ENCODE data around the gene GNAQ. TPM values are rescaled to one million over a fixed set of nuclear protein-coding genes. Genes with fewer than 3 reads are reported as not detected.

GNAQ gene
- total RNA-seq, 2 donors from 2014 or later, result 57.1 to 68.1 TPM

DNA sequence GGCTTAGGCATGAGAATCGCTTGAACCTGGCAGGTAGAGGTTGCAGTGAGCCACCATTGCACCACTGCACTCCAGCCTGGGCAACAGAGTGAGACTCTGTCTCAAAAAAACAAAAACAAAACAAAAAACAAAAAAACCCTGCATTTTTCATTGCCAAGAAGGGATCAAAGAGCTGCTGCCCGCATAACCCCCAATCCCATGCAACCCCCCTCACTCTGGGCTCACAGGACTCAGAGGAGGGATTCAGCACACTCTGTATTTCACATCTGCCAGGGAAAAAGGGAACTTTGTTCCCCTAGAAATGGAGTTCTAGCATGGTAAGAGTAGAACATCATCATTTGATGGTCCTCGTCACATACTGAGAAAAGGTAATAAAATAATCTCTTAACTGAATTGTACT, 229.5 kb downstream of the GNAQ start:
- DNase-seq, result no peak
- no peaks in the 10 kb centered on the region for H3K27me3 Mint-ChIP-seq
- ATAC-seq, result no peak
- peaks cover 8% of the 10 kb centered on the region for H3K36me3 Mint-ChIP-seq (ENCODE audit: low read depth)
- H3K4me3 Mint-ChIP-seq, result no peak overlapping the region
- no peaks in the 10 kb centered on the region for H3K9me3 ChIP-seq (ENCODE audit: control insufficient read depth, low read length, poor library complexity, severe bottlenecking)
- peaks cover 15% of the 10 kb centered on the region for H3K4me1 Mint-ChIP-seq
- H3K27ac Mint-ChIP-seq, result no peak overlapping the region

DNA sequence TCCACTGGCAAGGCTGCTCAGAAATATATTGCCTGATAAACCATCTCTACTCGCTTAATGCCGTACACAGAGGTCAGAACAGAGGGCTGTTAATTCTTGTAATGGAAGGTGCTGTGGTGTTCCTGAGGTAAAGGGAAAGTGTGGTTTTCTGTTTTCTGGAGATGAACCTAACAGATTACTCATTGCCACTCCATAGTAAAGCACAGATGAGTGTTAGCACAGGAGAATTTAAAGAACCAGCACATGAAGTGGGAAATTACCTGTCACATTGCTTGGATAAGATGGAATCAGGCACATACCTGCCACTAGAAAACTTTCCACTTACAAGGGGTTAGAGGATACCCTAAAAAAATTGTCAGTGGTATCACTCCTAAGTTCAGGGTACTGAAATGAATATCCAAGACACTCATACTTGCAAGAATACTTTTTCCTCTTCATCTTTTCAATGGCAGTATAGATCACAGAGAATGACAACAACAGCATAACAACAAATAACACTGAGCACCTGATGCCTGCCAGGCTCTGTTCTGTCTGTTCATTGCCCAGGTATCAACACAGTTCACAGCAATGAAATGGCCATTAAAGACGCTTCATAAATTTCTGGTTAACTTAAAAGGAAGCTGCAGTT, 230.6 kb downstream of the GNAQ start:
- no peak for ATAC-seq

DNA sequence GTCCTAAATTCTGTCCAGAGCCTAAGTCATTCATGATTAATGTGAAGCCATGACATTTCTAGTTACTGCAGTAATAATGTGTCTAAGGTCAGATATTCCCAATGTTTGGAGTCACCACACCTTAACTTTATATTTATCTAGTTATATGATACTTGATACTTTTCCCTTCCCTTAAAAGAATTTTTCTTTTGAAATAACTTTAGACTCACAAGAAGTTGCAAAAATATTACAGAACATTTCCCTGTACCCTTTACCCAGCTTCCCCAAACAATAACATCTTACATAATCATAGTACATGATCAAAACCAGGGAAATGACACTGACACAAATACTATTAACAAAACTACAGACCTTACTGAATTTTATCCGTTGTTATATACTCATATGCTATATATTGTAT, 233.5 kb downstream of the GNAQ start:
- Mint-ChIP-seq H3K4me3 (no peak overlapping the region), H3K27me3 (no peaks in the 10 kb centered on the region), H3K27ac (peak overlapping the region; percentile 41), H3K4me1 (peaks cover 5% of the 10 kb centered on the region), H3K36me3 (ENCODE audit: low read depth) (peaks cover 9% of the 10 kb centered on the region)
- ATAC-seq (no peak), DNase-seq (no peak)
- no peaks in the 10 kb centered on the region for H3K9me3 ChIP-seq (ENCODE audit: control insufficient read depth, low read length, poor library complexity, severe bottlenecking)

More for the DNA sequence above, 230.6 kb downstream of the GNAQ start:
- H3K4me3 Mint-ChIP-seq, result no peak overlapping the region
- peaks cover 8% of the 10 kb centered on the region for H3K4me1 Mint-ChIP-seq
- H3K27ac Mint-ChIP-seq, result no peak overlapping the region
- peaks cover 4% of the 10 kb centered on the region for H3K36me3 Mint-ChIP-seq (ENCODE audit: low read depth)
- H3K27me3 Mint-ChIP-seq, result no peaks in the 10 kb centered on the region
- no peak for DNase-seq
- no peaks in the 10 kb centered on the region for H3K9me3 ChIP-seq (ENCODE audit: control insufficient read depth, low read length, poor library complexity, severe bottlenecking)

DNA sequence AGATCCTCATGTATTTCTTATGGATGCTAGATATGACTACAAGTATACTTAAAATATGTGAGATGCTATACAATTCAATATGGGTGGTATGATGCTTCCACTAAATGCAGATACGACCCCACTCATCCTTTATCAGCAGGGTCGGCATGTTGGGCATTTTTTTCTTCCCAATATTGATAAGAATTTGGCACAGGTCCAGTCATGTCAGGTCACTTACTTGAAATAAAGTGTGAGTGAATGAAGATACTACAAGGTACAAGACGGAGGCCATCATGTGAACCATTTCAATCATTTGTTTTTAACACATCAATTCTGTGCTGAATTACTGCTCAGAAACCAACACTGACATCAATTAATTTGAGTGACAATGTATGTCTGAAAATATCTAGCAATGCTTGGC, 236.6 kb downstream of the GNAQ start:
- Mint-ChIP-seq H3K36me3 (ENCODE audit: low read depth) (peaks cover 5% of the 10 kb centered on the region), H3K27me3 (no peaks in the 10 kb centered on the region), H3K4me1 (peaks cover 5% of the 10 kb centered on the region), H3K27ac (no peak overlapping the region), H3K4me3 (no peak overlapping the region)
- no peak for ATAC-seq
- no peak for DNase-seq
- no peaks in the 10 kb centered on the region for H3K9me3 ChIP-seq (ENCODE audit: control insufficient read depth, low read length, poor library complexity, severe bottlenecking)

DNA sequence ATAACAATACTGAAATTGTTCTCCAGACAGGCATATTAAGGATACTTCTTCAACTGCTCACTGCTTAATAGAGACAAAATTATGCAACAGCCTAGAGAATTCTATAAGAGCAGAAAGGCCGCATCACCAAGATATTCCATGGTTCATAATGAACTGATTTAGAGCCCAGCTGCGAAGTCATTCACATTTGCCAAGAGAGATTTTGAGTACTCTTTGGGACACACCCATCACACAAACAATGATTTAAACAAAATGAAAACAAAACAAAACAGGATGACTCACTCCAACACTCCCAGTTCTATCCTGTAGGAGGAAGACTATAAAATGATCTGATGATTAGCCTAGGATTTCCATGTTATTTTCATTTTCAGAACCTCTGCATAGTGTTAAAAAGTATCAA, 237.8 kb downstream of the GNAQ start:
- Mint-ChIP-seq H3K27ac (peak overlapping the region; percentile 37), H3K27me3 (no peaks in the 10 kb centered on the region), H3K4me1 (peaks cover 5% of the 10 kb centered on the region), H3K4me3 (no peak overlapping the region), H3K36me3 (ENCODE audit: low read depth) (peaks cover 8% of the 10 kb centered on the region)
- ATAC-seq (no peak), DNase-seq (no peak)
- no peaks in the 10 kb centered on the region for H3K9me3 ChIP-seq (ENCODE audit: control insufficient read depth, low read length, poor library complexity, severe bottlenecking)

DNA sequence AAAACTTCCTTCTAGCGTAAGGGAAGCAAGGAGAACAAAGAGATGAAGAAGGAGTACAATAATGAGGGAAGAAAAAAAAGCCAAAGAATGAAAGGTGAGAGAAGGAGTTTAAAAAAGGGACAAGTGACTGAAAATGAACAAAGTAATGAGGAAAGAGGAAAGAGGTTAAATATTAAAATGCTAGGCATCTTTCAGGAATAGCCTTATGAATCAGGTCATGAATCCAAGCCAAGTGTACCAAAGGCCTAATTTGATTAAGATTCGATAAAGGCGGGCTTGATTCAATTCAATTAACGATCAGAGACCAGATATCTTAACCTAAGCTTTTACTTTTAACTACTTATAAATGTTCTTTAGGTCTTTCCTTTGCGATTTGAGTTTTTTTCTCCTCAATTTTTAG, 241.7 kb downstream of the GNAQ start:
- peaks cover 13% of the 10 kb centered on the region for H3K4me1 Mint-ChIP-seq
- H3K27ac Mint-ChIP-seq, result peak overlapping the region; percentile 82
- no peak overlapping the region for H3K4me3 Mint-ChIP-seq
- H3K27me3 Mint-ChIP-seq, result no peaks in the 10 kb centered on the region
- DNase-seq, result no peak
- H3K9me3 ChIP-seq (ENCODE audit: control insufficient read depth, low read length, poor library complexity, severe bottlenecking), result no peaks in the 10 kb centered on the region
- H3K36me3 Mint-ChIP-seq (ENCODE audit: low read depth), result peaks cover 14% of the 10 kb centered on the region
- no peak for ATAC-seq

DNA sequence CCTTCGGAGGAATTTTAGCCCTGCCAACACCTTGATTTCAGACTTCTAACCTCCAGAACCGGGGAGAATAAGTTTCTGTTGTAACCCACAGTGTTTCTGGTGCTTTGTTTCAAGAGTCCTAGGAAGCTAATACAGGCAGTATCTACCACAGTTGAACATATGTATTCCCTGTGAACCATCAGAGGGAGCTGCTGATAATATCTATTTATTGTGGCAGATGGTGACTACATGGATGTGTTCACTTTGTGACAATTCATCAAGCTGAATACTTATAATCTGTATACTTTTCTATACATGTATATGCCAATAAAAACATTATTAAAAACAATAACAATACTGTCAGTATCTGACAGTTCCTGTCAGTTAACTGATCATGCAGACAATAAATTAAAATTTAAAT, 246.3 kb downstream of the GNAQ start:
- Mint-ChIP-seq H3K4me1 (peaks cover 18% of the 10 kb centered on the region), H3K27ac (no peak overlapping the region), H3K27me3 (no peaks in the 10 kb centered on the region), H3K36me3 (ENCODE audit: low read depth) (peaks cover 9% of the 10 kb centered on the region), H3K4me3 (no peak overlapping the region)
- no peak for DNase-seq
- peaks cover 3% of the 10 kb centered on the region for H3K9me3 ChIP-seq (ENCODE audit: control insufficient read depth, low read length, poor library complexity, severe bottlenecking)
- no peak for ATAC-seq

DNA sequence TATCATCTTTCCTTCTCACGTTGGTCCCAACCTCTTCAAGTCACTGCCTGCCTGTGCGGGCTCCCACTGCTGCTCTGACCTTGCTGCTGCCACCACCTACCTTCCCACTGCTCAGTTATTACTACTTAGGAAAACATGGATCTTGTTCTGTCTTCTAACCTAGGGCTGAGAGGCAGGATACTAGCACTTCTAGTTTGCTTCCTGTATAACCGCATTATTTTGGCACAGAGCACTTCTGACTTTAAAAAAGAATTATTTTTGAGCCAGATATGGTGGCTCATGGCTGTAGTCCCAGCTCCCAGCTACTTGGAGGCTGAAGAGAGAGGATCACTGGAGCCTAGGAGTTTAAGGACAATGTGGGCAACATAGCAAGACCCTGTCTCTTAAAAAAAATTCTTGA, 248.1 kb downstream of the GNAQ start:
- Mint-ChIP-seq H3K27me3 (no peaks in the 10 kb centered on the region), H3K27ac (no peak overlapping the region), H3K4me1 (peaks cover 33% of the 10 kb centered on the region), H3K4me3 (no peak overlapping the region), H3K36me3 (ENCODE audit: low read depth) (peaks cover 6% of the 10 kb centered on the region)
- no peak for ATAC-seq
- no peak for DNase-seq
- H3K9me3 ChIP-seq (ENCODE audit: control insufficient read depth, low read length, poor library complexity, severe bottlenecking), result peaks cover 3% of the 10 kb centered on the region

DNA sequence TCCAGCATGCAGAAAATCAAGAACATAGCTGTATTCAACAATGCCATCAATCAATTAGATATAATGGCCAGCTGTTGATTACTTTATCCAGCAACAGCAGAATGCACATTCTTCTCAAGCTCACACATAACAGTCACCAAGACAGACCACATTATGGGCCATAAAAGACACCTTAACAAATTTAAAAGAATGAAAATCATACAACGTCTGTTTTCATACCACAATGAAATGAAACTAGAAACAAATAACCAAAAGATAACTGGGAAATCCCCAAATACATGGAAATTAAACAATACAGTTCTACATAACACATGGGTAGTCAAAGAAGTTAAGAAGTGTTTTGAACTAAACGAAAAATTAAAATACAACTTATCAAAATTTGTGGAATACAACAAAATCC, 252.6 kb downstream of the GNAQ start:
- H3K9me3 ChIP-seq (ENCODE audit: control insufficient read depth, low read length, poor library complexity, severe bottlenecking), result peaks cover 3% of the 10 kb centered on the region
- H3K27me3 Mint-ChIP-seq, result no peaks in the 10 kb centered on the region
- H3K4me3 Mint-ChIP-seq, result peak overlapping the region; percentile 85
- ATAC-seq, result peak; percentile 83
- peak overlapping the region; percentile 99 for H3K27ac Mint-ChIP-seq
- DNase-seq, result no peak
- H3K4me1 Mint-ChIP-seq, result peaks cover 27% of the 10 kb centered on the region
- H3K36me3 Mint-ChIP-seq (ENCODE audit: low read depth), result no peaks in the 10 kb centered on the region

DNA sequence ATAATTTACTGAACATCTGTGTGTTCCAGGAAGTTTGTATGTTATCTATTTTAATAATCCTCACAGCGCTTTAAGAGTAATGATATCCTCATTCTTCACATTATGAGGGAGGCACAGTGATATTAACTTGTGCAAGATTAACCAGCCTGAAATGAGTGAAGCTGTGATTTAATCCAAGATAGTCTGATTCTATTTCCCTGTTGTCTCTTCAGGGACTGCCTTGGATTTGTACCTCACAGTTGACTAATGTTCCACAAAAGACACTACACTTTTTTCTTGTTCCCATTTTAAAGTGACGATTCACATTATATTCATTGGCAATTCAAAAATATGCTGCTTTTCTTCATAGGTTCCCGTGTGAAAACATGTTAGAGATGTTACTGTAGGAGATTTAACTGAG, 258.2 kb downstream of the GNAQ start:
- Mint-ChIP-seq H3K4me3 (no peak overlapping the region), H3K4me1 (peaks cover 7% of the 10 kb centered on the region), H3K36me3 (ENCODE audit: low read depth) (peaks cover 2% of the 10 kb centered on the region), H3K27me3 (no peaks in the 10 kb centered on the region), H3K27ac (no peak overlapping the region)
- ATAC-seq (no peak), DNase-seq (no peak)
- no peaks in the 10 kb centered on the region for H3K9me3 ChIP-seq (ENCODE audit: control insufficient read depth, low read length, poor library complexity, severe bottlenecking)

DNA sequence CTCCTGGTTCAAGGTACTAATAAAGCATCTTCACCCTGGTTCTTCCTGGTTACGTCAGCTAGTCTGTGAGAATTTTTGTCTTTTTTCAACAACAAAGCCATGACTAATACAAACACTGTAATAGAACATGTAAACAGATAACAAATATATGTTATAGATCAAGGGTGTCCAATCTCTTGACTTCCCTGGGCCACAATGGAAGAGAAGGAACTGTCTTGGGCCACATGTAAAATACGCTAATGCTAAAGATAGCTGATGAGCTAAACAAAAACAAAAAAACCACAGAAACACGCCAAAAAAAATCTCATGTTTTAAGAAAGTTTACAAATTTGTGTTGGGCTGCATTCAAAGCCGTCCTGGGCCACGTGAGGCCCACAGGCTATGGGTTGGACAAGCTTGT, 259.0 kb downstream of the GNAQ start:
- DNase-seq (no peak), ATAC-seq (no peak)
- H3K27ac Mint-ChIP-seq, result peak overlapping the region; percentile 39
- H3K36me3 Mint-ChIP-seq (ENCODE audit: low read depth), result peaks cover 2% of the 10 kb centered on the region
- no peaks in the 10 kb centered on the region for H3K27me3 Mint-ChIP-seq
- no peaks in the 10 kb centered on the region for H3K9me3 ChIP-seq (ENCODE audit: control insufficient read depth, low read length, poor library complexity, severe bottlenecking)
- H3K4me3 Mint-ChIP-seq, result no peak overlapping the region
- H3K4me1 Mint-ChIP-seq, result peaks cover 4% of the 10 kb centered on the region

DNA sequence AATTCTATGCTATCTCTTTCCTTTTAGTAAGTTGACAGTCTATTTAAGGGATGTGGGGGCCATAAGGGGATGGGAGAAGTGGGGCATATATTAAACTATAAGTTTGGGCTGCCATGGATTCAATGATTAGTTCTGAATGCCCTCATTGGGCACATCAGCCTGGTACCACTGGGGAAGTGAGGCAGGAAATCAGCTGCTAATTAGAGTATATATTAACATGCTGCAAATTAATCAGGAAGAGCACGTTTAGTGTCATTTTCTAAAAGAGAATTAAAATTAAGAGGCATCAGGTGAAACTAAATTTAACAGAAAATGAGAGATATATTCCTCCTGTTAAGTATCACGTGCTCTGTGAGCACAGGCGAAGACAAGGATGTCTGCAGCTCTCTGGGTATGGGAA, 260.4 kb downstream of the GNAQ start:
- H3K27ac Mint-ChIP-seq, result no peak overlapping the region
- H3K27me3 Mint-ChIP-seq, result no peaks in the 10 kb centered on the region
- DNase-seq, result no peak
- peaks cover 4% of the 10 kb centered on the region for H3K4me1 Mint-ChIP-seq
- no peak for ATAC-seq
- H3K4me3 Mint-ChIP-seq, result no peak overlapping the region
- H3K9me3 ChIP-seq (ENCODE audit: control insufficient read depth, low read length, poor library complexity, severe bottlenecking), result no peaks in the 10 kb centered on the region
- peaks cover 2% of the 10 kb centered on the region for H3K36me3 Mint-ChIP-seq (ENCODE audit: low read depth)

DNA sequence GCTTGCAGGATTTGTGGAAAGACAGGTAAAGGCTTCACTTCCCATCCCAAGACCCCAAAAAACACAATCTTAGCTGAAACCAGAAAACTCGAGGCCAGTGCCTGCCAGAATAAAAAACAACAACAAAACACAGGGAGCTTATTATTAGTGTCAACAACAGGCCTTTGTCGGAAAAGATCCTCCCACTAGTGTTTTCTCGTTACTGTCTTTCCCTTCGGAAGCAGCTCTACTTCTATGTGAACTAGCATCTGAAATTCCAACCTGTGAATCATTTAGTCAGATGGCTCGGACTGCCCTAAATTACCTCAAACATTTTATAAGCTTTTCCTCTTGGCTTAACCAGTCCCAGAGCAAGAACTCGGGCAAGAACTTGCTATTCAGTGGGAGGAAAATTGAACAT, 261.3 kb downstream of the GNAQ start:
- Mint-ChIP-seq H3K4me1 (peaks cover 4% of the 10 kb centered on the region), H3K27me3 (no peaks in the 10 kb centered on the region), H3K36me3 (ENCODE audit: low read depth) (peaks cover 2% of the 10 kb centered on the region), H3K4me3 (no peak overlapping the region), H3K27ac (no peak overlapping the region)
- H3K9me3 ChIP-seq (ENCODE audit: control insufficient read depth, low read length, poor library complexity, severe bottlenecking), result no peaks in the 10 kb centered on the region
- ATAC-seq (no peak), DNase-seq (no peak)

DNA sequence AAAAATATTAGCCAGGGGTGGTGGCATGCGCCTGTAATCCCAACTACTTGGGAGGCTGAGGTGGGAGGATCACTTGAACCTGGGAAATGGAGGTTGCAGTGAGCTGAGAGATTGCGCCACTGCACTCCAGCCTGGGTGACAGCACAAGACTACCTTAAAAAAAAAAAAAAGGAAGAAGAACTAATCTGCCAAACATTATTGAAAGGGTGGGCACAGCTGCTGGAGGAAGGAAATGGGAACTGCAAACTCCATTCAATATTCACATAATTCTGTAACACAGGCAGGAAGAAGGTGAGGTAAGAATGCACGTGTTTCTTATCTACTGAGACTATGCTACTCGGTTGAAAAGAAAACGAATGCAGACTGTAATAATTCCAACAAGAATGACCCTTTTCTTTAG, 262.4 kb downstream of the GNAQ start:
- Mint-ChIP-seq H3K4me1 (peaks cover 4% of the 10 kb centered on the region), H3K27me3 (no peaks in the 10 kb centered on the region), H3K36me3 (ENCODE audit: low read depth) (peaks cover 2% of the 10 kb centered on the region), H3K27ac (no peak overlapping the region), H3K4me3 (no peak overlapping the region)
- ATAC-seq (no peak), DNase-seq (no peak)
- no peaks in the 10 kb centered on the region for H3K9me3 ChIP-seq (ENCODE audit: control insufficient read depth, low read length, poor library complexity, severe bottlenecking)

All from T-helper 17 cell (primary cell).